Mesendoderm (in vitro differentiated cells): Measurements from ENCODE around the gene ADARB1.
A peak's percentile ranks its signal among the peaks of the same experiment; 100 is the strongest.

Source experiments
- DNase-seq: peaks from one replicate; pipeline ENCODE4 v3.0.0; 2013
- H2AK5ac ChIP-seq: 2 replicates; pipeline ENCODE4 v1.6.1; 2013; ENCODE audit warnings: low read length, inconsistent platforms
- H2BK120ac ChIP-seq: 2 replicates; pipeline ENCODE4 v1.6.1; 2013; ENCODE audit warnings: low read depth, mild to moderate bottlenecking, low read length, moderate library complexity, mixed read lengths
- H2BK15ac ChIP-seq: replicated peaks from 2 replicates; pipeline ENCODE4 v1.6.1; 2013; ENCODE audit warnings: low read depth, mild to moderate bottlenecking, moderate library complexity
- H2BK5ac ChIP-seq: 2 replicates; pipeline ENCODE4 v1.6.1; 2013; ENCODE audit warnings: low read length, inconsistent platforms
- H3K18ac ChIP-seq: 2 replicates; pipeline ENCODE4 v1.6.1; 2013; ENCODE audit warnings: mild to moderate bottlenecking, low read length, mixed read lengths
- H3K23ac ChIP-seq: one replicate; pipeline ENCODE4 v1.6.1; 2013; ENCODE audit warnings: low read length
- H3K27ac ChIP-seq: 2 replicates; pipeline ENCODE4 v1.5.1; 2013; ENCODE audit warnings: low read depth, mild to moderate bottlenecking, inconsistent platforms, low read length, moderate library complexity
- H3K27me3 ChIP-seq: 2 replicates; pipeline ENCODE4 v1.6.1; 2013; ENCODE audit warnings: low read length, control low read depth, mild to moderate bottlenecking, inconsistent platforms; ENCODE audit not compliant: insufficient read depth, poor library complexity
- H3K36me3 ChIP-seq: 2 replicates; pipeline ENCODE4 v1.6.1; 2013; ENCODE audit warnings: low read length, inconsistent platforms; ENCODE audit not compliant: control insufficient read depth, insufficient read depth
- H3K4ac ChIP-seq: one replicate; pipeline ENCODE4 v1.6.1; 2013; ENCODE audit warnings: low read depth, mild to moderate bottlenecking, low read length, moderate library complexity
- H3K4me1 ChIP-seq: 2 replicates; pipeline ENCODE4 v1.6.1; 2013; ENCODE audit warnings: low read depth, low read length, inconsistent platforms; ENCODE audit not compliant: control insufficient read depth
- H3K4me2 ChIP-seq: 2 replicates; pipeline ENCODE4 v1.6.1; 2013; ENCODE audit warnings: low read length
- H3K4me3 ChIP-seq: 2 replicates; pipeline ENCODE4 v1.5.1; 2013; ENCODE audit warnings: mild to moderate bottlenecking, low read length
- H3K56ac ChIP-seq: one replicate; pipeline ENCODE4 v1.6.1; 2013; ENCODE audit warnings: low read length
- H3K79me1 ChIP-seq: 2 replicates; pipeline ENCODE4 v1.6.1; 2013; ENCODE audit warnings: low read length, inconsistent platforms
- H3K79me2 ChIP-seq: 2 replicates; pipeline ENCODE4 v1.6.1; 2013; ENCODE audit warnings: mild to moderate bottlenecking, low read length; ENCODE audit not compliant: control insufficient read depth, insufficient read depth
- H3K9ac ChIP-seq: 2 replicates; pipeline ENCODE4 v1.6.1; 2013; ENCODE audit warnings: low read length, inconsistent platforms
- H4K5ac ChIP-seq: one replicate; pipeline ENCODE4 v1.6.1; 2013; ENCODE audit warnings: low read length
- H4K8ac ChIP-seq: one replicate; pipeline ENCODE4 v1.6.1; 2013; ENCODE audit warnings: low read depth, mild to moderate bottlenecking, control low read depth, low read length, moderate library complexity
- WGBS: extraction: QIAGEN DNeasy Blood & Tissue Kit; methylation state at CpG from one replicate; pipeline ENCODE4 v1.1.7; 2013; ENCODE audit warnings: low lambda C conversion rate, missing lambda C conversion rate; ENCODE audit not compliant: insufficient coverage; ENCODE audit errors: extremely low coverage; 5-methylcytosine and 5-hydroxymethylcytosine counted together

ADARB1 gene

GRCh38 chr21:45236481-45236880, 162.1 kb downstream of the ADARB1 start:
- Histone ChIP-seq H3K4me2 (no peak overlapping the region), H2BK120ac (no peak overlapping the region), H3K23ac (no peak overlapping the region), H3K79me1 (no peaks in the 10 kb centered on the region), H4K5ac (no peak overlapping the region), H2BK5ac (no peak overlapping the region), H3K4ac (no peak overlapping the region), H3K27me3 (no peaks in the 10 kb centered on the region), H4K8ac (no peak overlapping the region), H3K79me2 (no peaks in the 10 kb centered on the region), H3K4me3 (no peak overlapping the region), H3K36me3 (no peaks in the 10 kb centered on the region), H2BK15ac (no peak overlapping the region), H3K9ac (no peak overlapping the region), H3K4me1 (no peaks in the 10 kb centered on the region), H3K18ac (no peak overlapping the region), H3K56ac (no peak overlapping the region), H2AK5ac (no peak overlapping the region), H3K27ac (no peak overlapping the region)
- WGBS: no CpG with 5 or more reads among the region's 2 CpGs
- DNase-seq: peak; percentile 20

DNA sequence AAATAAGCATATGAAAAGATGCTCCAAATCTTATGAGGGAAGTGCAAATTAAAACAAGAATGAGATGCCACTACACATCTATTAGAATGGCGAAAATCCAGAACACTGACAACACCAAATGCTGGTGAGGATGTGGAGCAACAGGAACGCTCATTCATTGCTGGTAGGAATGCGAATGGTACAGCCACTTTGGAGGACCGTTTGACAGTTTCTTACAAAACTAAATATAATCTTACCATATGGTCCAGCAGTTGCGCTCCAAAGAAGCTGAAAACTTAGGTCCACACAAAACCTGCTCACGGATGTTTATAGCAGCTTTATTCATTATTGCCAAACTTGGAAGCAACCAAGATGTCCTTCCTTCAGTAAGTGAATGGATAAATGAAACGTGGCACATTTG, 163.0 kb downstream of the ADARB1 start:
- no peaks in the 10 kb centered on the region for H3K79me2 ChIP-seq
- no peak overlapping the region for H3K9ac ChIP-seq
- H2AK5ac ChIP-seq: no peak overlapping the region
- no peak overlapping the region for H4K5ac ChIP-seq
- no peak overlapping the region for H4K8ac ChIP-seq
- H3K79me1 ChIP-seq: no peaks in the 10 kb centered on the region
- H3K4me2 ChIP-seq: no peak overlapping the region
- no peak overlapping the region for H3K23ac ChIP-seq
- DNase-seq: no peak
- no peak overlapping the region for H3K18ac ChIP-seq
- no peak overlapping the region for H3K4me3 ChIP-seq
- H3K4ac ChIP-seq: no peak overlapping the region
- H3K56ac ChIP-seq: no peak overlapping the region
- H3K4me1 ChIP-seq: no peaks in the 10 kb centered on the region
- H3K27me3 ChIP-seq: no peaks in the 10 kb centered on the region
- H3K27ac ChIP-seq: no peak overlapping the region
- H2BK120ac ChIP-seq: no peak overlapping the region
- H3K36me3 ChIP-seq: no peaks in the 10 kb centered on the region
- no peak overlapping the region for H2BK15ac ChIP-seq
- WGBS: no CpG with 5 or more reads among the region's 7 CpGs
- H2BK5ac ChIP-seq: no peak overlapping the region

DNA sequence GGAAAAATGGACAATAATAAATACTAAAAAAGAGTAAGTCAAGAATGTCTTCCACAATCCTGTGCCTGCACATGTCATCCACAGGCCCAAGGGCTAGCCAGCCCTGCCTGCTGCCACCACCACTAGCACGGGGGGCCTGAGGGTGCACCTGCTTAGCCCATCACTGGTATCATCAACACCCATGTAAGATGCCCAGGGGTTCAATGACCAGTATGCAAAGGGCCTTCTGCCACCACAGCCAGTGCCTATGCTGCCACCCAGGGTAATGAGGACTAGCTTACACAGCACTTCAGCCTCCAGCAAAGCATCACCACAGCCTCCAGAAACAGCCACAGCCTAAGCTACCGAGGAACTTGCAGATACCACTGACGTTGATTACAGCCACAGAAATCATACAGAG, 167.0 kb downstream of the ADARB1 start:
- H3K27me3 ChIP-seq: no peaks in the 10 kb centered on the region
- H3K4ac ChIP-seq: no peak overlapping the region
- no CpG with 5 or more reads among the region's 3 CpGs for WGBS
- no peaks in the 10 kb centered on the region for H3K79me1 ChIP-seq
- no peak overlapping the region for H3K4me2 ChIP-seq
- no peaks in the 10 kb centered on the region for H3K79me2 ChIP-seq
- no peaks in the 10 kb centered on the region for H3K4me1 ChIP-seq
- no peak overlapping the region for H2BK120ac ChIP-seq
- H3K36me3 ChIP-seq: no peaks in the 10 kb centered on the region
- no peak for DNase-seq
- no peak overlapping the region for H3K9ac ChIP-seq
- H4K8ac ChIP-seq: no peak overlapping the region
- no peak overlapping the region for H4K5ac ChIP-seq
- H2BK15ac ChIP-seq: no peak overlapping the region
- H3K23ac ChIP-seq: no peak overlapping the region
- no peak overlapping the region for H3K56ac ChIP-seq
- no peak overlapping the region for H3K4me3 ChIP-seq
- no peak overlapping the region for H3K18ac ChIP-seq
- no peak overlapping the region for H2AK5ac ChIP-seq
- H2BK5ac ChIP-seq: no peak overlapping the region
- H3K27ac ChIP-seq: no peak overlapping the region

- H3K56ac ChIP-seq: no peak overlapping the region
- no peak overlapping the region for H3K27ac ChIP-seq
Observed at GRCh38 chr21:45243603-45244002, 169.2 kb downstream of the ADARB1 start.

GRCh38 chr21:45244799-45245340, 170.5 kb downstream of the ADARB1 start:
- Histone ChIP-seq H2BK120ac (no peak overlapping the region), H4K5ac (no peak overlapping the region), H3K4ac (no peak overlapping the region), H3K36me3 (no peaks in the 10 kb centered on the region), H3K4me2 (no peak overlapping the region), H3K4me3 (no peak overlapping the region), H3K79me2 (no peaks in the 10 kb centered on the region), H3K79me1 (no peaks in the 10 kb centered on the region), H3K56ac (no peak overlapping the region), H3K18ac (no peak overlapping the region), H4K8ac (no peak overlapping the region), H3K4me1 (peaks cover 1% of the 10 kb centered on the region), H2BK15ac (no peak overlapping the region), H3K23ac (no peak overlapping the region), H2AK5ac (no peak overlapping the region), H3K27me3 (no peaks in the 10 kb centered on the region), H3K27ac (no peak overlapping the region), H3K9ac (no peak overlapping the region), H2BK5ac (no peak overlapping the region)
- no peak for DNase-seq
- no CpG with 5 or more reads among the region's 8 CpGs for WGBS

More at GRCh38 chr21:45243603-45244002, 169.2 kb downstream of the ADARB1 start:
- H3K79me2 ChIP-seq: no peaks in the 10 kb centered on the region
- DNase-seq: no peak
- no peaks in the 10 kb centered on the region for H3K79me1 ChIP-seq
- no peak overlapping the region for H2BK15ac ChIP-seq
- no peaks in the 10 kb centered on the region for H3K27me3 ChIP-seq
- no peak overlapping the region for H3K4me3 ChIP-seq
- no peak overlapping the region for H3K4me2 ChIP-seq
- H3K18ac ChIP-seq: no peak overlapping the region
- peaks cover under 1% of the 10 kb centered on the region for H3K4me1 ChIP-seq
- no peak overlapping the region for H4K5ac ChIP-seq
- H3K9ac ChIP-seq: no peak overlapping the region
- H2BK120ac ChIP-seq: no peak overlapping the region
- no peaks in the 10 kb centered on the region for H3K36me3 ChIP-seq
- no peak overlapping the region for H3K4ac ChIP-seq
- H4K8ac ChIP-seq: no peak overlapping the region
- no peak overlapping the region for H2BK5ac ChIP-seq
- no CpG with 5 or more reads among the region's 3 CpGs for WGBS
- H2AK5ac ChIP-seq: no peak overlapping the region
- H3K23ac ChIP-seq: no peak overlapping the region
